NOMO-1 treated with DMSO at 0.1 percent for 48 hours (cell line): ENCODE data around the gene RNF121.

Source experiments
- DNase-seq: peaks from one replicate; lab custom pipeline; 2025; ENCODE audit not compliant: unreplicated experiment; lab: John Stamatoyannopoulos, UW

RNF121 gene

GRCh38 chr11:71934213-71934612 is 5.4 kb downstream of the RNF121 start:
- peak; percentile 22 for DNase-seq

GRCh38 chr11:71935338-71935925 is 6.6 kb downstream of the RNF121 start:
- DNase-seq = no peak

DNA sequence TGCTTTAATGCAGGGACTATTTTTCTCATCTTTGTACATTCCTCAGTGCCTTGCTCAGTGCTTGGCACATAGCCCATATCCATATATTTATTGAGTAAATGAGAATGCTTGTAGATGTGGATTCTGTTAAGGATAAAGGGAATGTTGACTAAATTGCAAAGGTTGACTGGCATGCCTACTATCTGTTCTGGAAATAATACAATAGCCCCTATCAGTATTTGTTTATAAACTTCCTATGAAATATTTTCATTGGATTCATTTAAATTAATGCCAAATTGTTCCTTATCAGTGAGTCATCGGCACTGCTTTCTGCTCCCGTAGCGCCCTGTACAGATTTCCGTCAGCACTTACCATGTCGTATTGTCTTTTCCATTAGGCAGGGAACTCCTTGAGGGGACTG is 8.0 kb downstream of the RNF121 start:
- no peak for DNase-seq

GRCh38 chr11:71937826-71938225 is 9.0 kb downstream of the RNF121 start:
- DNase-seq = no peak

- no peak for DNase-seq
Measured at GRCh38 chr11:71940561-71941219, 11.8 kb downstream of the RNF121 start.

DNA sequence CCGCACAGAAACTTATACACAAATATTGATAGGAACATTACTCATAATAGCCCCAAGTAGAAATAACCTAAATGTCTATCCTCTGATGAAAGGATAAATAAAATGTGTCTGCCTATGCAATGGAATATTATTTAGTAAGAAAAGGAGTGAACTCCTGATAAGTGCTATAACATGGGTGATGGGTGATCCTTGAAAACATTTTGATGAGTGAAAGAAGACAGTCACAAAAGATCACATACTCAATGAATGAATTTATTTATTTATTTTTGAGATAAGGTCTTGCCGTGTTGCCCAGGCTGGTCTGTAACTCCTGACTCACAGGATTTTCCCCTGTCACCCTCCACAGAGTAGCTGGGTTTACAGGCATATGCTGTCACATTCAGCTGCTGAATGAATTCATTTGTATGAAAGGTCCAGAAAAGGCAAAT is 17.3 kb downstream of the RNF121 start:
- no peak for DNase-seq

DNA sequence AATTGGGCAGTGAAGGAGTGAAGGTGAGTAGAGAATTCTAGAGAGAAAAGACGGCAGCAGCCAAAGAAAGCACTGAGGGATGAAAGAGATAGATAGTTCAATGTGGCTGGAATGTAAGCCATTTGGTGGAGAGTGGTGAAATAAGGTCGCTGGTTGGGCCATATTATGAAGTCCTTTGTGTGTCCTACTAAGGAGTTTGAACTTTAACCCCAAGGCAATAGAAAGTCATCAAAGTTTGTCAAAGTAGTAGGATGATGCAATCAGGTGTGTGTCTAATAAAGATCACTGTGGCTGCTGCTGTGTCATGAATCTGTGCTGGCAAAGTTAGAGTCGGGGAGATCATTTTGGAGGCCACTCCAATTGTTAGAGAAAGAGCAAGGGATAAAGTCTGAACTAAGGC is 18.7 kb downstream of the RNF121 start:
- DNase-seq = no peak

DNA sequence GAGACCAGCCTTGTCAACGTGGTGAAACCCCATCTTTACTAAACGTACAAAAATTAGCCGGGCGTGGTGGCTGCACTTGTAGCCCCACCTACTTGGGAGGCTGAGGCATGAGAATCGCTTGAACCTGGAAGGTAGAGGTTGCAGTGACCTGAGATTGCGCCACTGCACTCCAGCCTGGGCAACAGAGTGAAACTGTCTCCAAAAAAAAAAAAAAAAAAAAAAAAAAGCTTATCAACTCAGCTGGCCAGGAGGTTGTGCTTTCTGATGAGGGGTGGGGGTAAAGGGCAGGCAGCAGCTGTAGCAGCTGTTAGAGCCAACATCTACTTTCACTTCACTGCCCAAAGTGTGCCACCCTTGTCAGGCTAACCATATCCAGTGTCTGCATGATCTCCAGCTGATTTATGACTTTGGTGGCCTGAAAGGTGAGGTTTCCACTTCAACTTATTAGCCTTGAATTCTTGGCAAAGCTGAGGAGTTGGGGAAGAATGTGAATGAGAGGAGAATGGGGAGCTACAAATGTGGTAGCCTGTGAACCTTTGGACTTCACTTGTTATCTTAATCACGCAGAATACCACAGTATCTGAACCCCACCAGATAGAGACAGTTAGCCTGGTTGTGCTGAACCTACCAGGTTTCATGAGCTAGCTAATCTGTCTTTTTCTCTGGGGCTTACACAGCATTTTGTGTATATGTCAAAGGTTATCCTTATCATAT is 19.6 kb downstream of the RNF121 start:
- DNase-seq = no peak

DNA sequence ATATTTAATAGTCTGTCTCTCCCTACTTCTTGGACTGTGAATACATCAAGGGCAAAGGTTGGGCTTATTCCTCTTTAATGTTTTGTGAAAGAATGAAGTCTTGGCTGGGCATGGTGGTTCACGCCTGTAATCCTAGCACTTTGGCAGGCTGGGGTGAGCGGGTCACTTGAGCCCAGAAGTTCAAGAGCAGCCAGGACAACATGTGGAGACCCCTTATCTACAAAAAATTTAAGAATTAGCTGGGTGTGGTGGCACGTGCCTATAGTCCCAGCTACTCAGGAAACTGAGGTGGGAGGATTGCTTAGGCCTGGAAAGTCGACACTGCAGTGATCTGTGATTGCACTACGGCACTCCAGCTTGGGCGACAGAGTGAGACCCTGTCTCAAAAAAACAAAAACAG is 20.2 kb downstream of the RNF121 start:
- DNase-seq = no peak

DNA sequence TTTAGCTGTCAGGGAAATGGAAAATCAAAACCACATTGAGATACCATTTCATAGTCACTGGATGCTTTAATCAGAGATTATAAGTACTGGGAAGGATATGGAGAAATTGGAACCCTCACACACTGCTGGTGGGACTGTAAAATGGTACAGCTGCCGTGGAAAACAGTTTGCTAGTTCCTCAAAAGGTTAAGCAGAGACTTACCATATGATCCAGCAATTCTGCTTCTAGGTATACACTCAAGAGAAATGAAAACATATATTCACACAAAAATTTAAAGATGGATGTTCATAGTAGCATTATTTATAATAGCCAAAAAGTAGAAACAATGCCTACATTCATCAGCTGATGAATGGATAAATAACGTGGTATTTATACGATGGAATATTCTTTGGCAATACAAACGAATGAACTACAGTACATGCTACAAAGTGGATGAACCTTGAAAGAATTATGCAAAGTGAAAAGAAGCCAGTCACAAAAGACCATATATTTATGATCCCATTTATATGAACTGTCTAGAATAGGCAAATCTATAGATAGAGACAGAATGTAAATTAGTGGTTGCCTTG is 23.0 kb downstream of the RNF121 start:
- DNase-seq = no peak

GRCh38 chr11:71955898-71956456 is 27.1 kb downstream of the RNF121 start:
- no peak for DNase-seq

DNA sequence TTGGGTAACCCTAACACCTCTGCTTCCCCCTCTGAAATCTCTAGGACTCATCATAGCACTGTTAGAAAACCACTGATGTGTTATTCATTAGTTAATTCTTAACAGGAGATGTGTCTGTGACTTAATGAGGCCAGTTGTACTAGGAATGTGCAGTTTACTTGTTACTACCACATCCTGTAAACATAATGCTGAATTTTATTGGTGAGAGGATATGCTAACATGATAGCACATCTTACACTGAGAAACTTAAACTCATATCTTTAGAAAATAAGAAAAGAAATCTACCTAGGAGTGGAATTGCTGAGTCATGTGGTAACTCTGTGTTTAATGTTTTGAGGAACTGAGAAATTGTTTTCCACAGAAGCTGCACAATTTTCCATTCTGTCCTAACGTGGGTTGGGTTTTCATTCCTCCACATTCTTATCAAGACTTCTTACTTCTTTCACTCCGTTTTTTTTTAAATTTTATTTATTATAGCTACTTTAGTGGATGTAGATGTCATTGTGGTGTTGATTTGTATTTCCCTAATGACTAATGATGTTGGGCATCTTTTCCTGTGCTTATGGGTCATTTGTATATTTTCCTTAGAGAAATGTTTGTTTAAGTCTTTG is 33.7 kb downstream of the RNF121 start:
- DNase-seq = peak; percentile 77

GRCh38 chr11:71963468-71963867 is 34.6 kb downstream of the RNF121 start:
- DNase-seq = no peak

DNA sequence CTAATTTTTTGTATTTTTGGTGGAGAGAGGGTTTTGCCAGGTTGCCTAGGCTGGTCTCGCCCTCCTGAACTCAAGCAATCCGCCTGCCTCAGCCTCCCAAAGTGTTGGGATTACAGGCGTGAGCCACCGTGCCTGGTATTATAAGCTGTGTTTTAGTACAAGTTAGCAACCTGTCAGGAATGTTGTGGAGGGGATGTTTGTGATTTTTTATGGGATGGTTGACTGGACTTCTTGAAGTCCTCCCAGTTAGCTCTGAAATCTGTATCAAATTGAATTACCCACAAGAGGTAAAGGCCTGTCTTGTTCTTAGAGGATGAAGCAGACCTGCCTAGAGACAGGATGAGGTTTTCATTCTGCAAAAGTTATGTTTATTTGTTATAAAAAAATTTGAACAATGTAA is 35.8 kb downstream of the RNF121 start:
- no peak for DNase-seq

DNA sequence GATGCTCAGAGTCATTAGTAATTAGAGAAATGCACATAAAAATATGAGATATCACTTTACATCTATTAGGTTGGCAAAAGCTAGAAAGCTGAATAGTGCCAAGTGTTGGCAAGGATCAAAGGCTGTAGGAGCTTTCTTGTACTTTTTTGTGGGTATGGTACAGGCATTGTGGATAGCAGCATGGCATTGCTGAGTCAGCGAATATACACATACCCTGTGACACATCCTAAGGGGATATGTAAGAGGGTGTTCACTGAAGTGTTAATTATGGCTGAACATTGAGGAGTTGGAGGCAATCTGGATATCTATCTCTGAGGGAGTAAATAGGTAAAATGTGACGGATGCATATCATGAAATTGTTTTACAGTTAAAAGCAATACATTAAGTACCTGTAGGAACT is 42.8 kb downstream of the RNF121 start:
- no peak for DNase-seq

GRCh38 chr11:71976551-71976950 is 47.7 kb downstream of the RNF121 start:
- DNase-seq = peak; percentile 1

- no peak for DNase-seq
Measured at GRCh38 chr11:71977090-71977489, 48.2 kb downstream of the RNF121 start.

- DNase-seq = peak; percentile 90
Measured at GRCh38 chr11:71977743-71978418, 49.0 kb downstream of the RNF121 start.

GRCh38 chr11:71979094-71979493 is 50.2 kb downstream of the RNF121 start:
- no peak for DNase-seq

DNA sequence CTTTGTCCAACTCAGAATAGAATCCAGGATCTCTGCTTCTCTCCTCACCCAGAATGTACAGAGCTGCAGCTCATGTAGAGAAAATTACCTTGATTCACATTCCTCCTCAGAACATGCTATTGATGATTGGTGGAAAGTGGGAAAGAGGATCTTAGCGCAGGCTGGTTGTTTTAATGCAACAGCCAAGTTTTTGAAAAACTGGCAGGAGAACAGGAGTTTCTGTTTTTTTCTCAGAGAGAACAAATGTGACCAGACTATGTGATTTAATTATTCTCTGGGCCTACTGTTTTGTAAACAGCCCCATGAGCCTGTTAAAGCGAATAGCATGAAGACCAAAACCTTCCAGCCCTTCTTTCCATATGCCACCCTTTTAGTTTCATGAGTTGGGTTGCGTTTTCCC is 50.8 kb downstream of the RNF121 start:
- no peak for DNase-seq

DNA sequence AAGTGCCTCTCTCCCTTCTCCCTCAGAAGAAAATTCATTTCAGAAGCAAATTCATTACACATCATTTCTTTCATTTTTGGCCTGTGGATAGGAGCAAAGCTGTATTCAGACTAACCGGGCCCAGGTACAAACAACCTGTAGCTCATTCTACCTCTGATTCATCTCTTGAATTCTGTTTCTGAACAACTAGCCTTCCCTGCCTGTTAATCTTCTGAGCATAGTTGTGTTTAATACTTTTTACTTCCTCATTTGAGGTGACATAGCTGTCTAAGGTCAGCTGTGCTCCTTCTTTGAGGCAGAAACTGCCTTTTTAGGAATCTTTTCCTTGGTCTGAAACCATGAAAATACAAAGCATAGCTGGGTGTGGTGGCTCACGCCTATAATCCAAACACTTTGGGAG is 57.3 kb downstream of the RNF121 start:
- DNase-seq = peak; percentile 53
